GM23338 (cell line): ENCODE measurements around the gene ZSCAN32. TPM values are rescaled to one million over a fixed set of nuclear protein-coding genes. Genes with fewer than 3 reads are reported as not detected.

Source experiments
- ATAC-seq: fragments of 200-7000 bp; cut with Tn5 transposase; 3 replicates; pipeline ENCODE4 v1.9.1; 2020
- DNase-seq: peaks from one replicate; pipeline ENCODE4 v3.0.0-alpha.2; 2015; ENCODE audit warnings: low spot score
- H2AFZ ChIP-seq: fragments of 200-600 bp; sonication (generic); 2 replicates; pipeline ENCODE4 v1.8.0; 2016; ENCODE audit warnings: antibody characterized with exemption, mild to moderate bottlenecking, moderate library complexity
- H3F3A ChIP-seq: fragments of 200-600 bp; sonication (generic); replicated peaks from 2 replicates; pipeline ENCODE4 v1.8.0; 2017; ENCODE audit warnings: antibody characterized with exemption, mixed run types, low read depth
- H3K27ac ChIP-seq: fragments of 200-600 bp; sonication (generic); 2 replicates; pipeline ENCODE4 v1.6.1; 2016; ENCODE audit warnings: low read depth
- H3K27me3 ChIP-seq: fragments of 200-600 bp; sonication (generic); 2 replicates; pipeline ENCODE4 v1.8.0; 2016; ENCODE audit warnings: mild to moderate bottlenecking, mixed run types, moderate library complexity; ENCODE audit not compliant: insufficient read depth
- H3K36me3 ChIP-seq: fragments of 200-600 bp; sonication (generic); 2 replicates; pipeline ENCODE4 v1.8.0; 2016; ENCODE audit warnings: mild to moderate bottlenecking; ENCODE audit not compliant: insufficient read depth
- H3K4me1 ChIP-seq: fragments of 200-600 bp; sonication (generic); 2 replicates; pipeline ENCODE4 v1.8.0; 2016; ENCODE audit warnings: mild to moderate bottlenecking, moderate library complexity; ENCODE audit not compliant: insufficient read depth
- H3K4me2 ChIP-seq: fragments of 200-600 bp; sonication (generic); 2 replicates; pipeline ENCODE4 v1.7.1; 2017; ENCODE audit warnings: mixed run types
- H3K4me3 ChIP-seq: fragments of 200-600 bp; sonication (generic); 2 replicates; pipeline ENCODE4 v1.6.1; 2016; ENCODE audit warnings: mixed run types
- H3K79me2 ChIP-seq: fragments of 200-600 bp; sonication (generic); replicated peaks from 2 replicates; pipeline ENCODE4 v1.8.0; 2017; ENCODE audit warnings: mild to moderate bottlenecking; ENCODE audit not compliant: insufficient read depth
- H3K9me2 ChIP-seq: fragments of 200-600 bp; sonication (generic); 2 replicates; pipeline ENCODE4 v1.8.0; 2017; ENCODE audit not compliant: insufficient read depth
- H4K20me1 ChIP-seq: fragments of 200-600 bp; sonication (generic); replicated peaks from 2 replicates; pipeline ENCODE4 v1.8.0; 2017; ENCODE audit warnings: mild to moderate bottlenecking; ENCODE audit not compliant: insufficient read depth
- H3K27ac Mint-ChIP-seq: 2 replicates; pipeline ENCODE4 v1.8.0; 2020; ENCODE audit warnings: inconsistent platforms, mild to moderate bottlenecking, moderate library complexity, mixed read lengths
- H3K27me3 Mint-ChIP-seq: 3 replicates; pipeline ENCODE4 v1.8.0; 2022; ENCODE audit warnings: low read depth, mild to moderate bottlenecking, moderate library complexity, mixed read lengths, inconsistent platforms; ENCODE audit not compliant: insufficient read depth, poor library complexity
- H3K36me3 Mint-ChIP-seq: 3 replicates; pipeline ENCODE4 v1.8.0; 2021; ENCODE audit warnings: low read depth, mild to moderate bottlenecking, inconsistent platforms, moderate library complexity, mixed read lengths
- H3K4me1 Mint-ChIP-seq: 3 replicates; pipeline ENCODE4 v1.8.0; 2020; ENCODE audit warnings: mild to moderate bottlenecking, inconsistent platforms, mixed read lengths
- H3K4me3 Mint-ChIP-seq: 3 replicates; pipeline ENCODE4 v1.8.0; 2021; ENCODE audit warnings: moderate library complexity, mild to moderate bottlenecking, inconsistent platforms, mixed read lengths
- H3K9me3 Mint-ChIP-seq: 3 replicates; pipeline ENCODE4 v1.8.0; 2020; ENCODE audit warnings: moderate library complexity, mild to moderate bottlenecking, inconsistent platforms, mixed read lengths
- CREB1 ChIP-seq: fragments of 250-450 bp; sonication (Bioruptor Pico); IDR thresholded peaks from 2 replicates; pipeline ENCODE4 v1.5.0; 2020; ENCODE audit warnings: low read depth, mild to moderate bottlenecking, moderate library complexity
- CTCF ChIP-seq, 2 experiments: fragments of 200-600 bp in 1 of 2; sonication (generic) in 1 of 2; conservative IDR thresholded peaks; 2 replicates each; pipeline versions ENCODE4 v1.5.1 to v1.6.1; 2016 to 2017; ENCODE audit warnings: antibody characterized with exemption in 2 of 2, low read depth in 2 of 2, mild to moderate bottlenecking in 2 of 2, moderate library complexity in 1 of 2
- EZH2 ChIP-seq: fragments of 200-600 bp; sonication (generic); IDR thresholded peaks from one replicate; pipeline ENCODE4 v1.8.0; 2017; ENCODE audit warnings: antibody characterized with exemption, mild to moderate bottlenecking, low read depth; ENCODE audit not compliant: unreplicated experiment
- EZH2phosphoT487 ChIP-seq: fragments of 200-600 bp; sonication (generic); IDR thresholded peaks from one replicate; pipeline ENCODE4 v1.8.1; 2018; ENCODE audit warnings: antibody characterized with exemption; ENCODE audit not compliant: unreplicated experiment
- POLR2AphosphoS5 ChIP-seq: IDR thresholded peaks from 2 replicates; pipeline ENCODE4 v1.6.1; 2016; ENCODE audit warnings: antibody characterized with exemption, low read depth
- ZNF114 ChIP-seq: fragments of 250-450 bp; sonication (Bioruptor Pico); IDR thresholded peaks from 2 replicates; pipeline ENCODE4 v1.5.0; 2020; ENCODE audit warnings: mild to moderate bottlenecking, moderate library complexity
- ZNF331 ChIP-seq: fragments of 250-450 bp; sonication (Bioruptor Pico); IDR thresholded peaks from 2 replicates; pipeline ENCODE4 v1.5.0; 2020; ENCODE audit warnings: low read depth, mild to moderate bottlenecking, moderate library complexity
- polyA plus RNA-seq: library from polyadenylated mRNA; unstranded; fragments of >200 nt; fragmentation: Nextera tagmentation; extraction: Ambion mirVana; gene quantifications from 2 replicates; pipeline ENCODE4 v1.2.1, GENCODE V29; 2016
- total RNA-seq: library from RNA; depleted of rRNA; stranded (reverse); fragments of >200 nt; shearing (Covaris generic); gene quantifications from 2 replicates; pipeline ENCODE4 v1.2.3, GENCODE V29; 2014
- TF ChIP-seq, protein P1 (sequence below): IDR thresholded peaks from one replicate; pipeline ENCODE4 v1.6.1; 2018; ENCODE audit warnings: antibody characterized with exemption; ENCODE audit not compliant: unreplicated experiment

Gene ZSCAN32
- total and polyA plus RNA-seq, 2 experiments from 2014 or later, result 11.7 to 19.2 TPM

DNA sequence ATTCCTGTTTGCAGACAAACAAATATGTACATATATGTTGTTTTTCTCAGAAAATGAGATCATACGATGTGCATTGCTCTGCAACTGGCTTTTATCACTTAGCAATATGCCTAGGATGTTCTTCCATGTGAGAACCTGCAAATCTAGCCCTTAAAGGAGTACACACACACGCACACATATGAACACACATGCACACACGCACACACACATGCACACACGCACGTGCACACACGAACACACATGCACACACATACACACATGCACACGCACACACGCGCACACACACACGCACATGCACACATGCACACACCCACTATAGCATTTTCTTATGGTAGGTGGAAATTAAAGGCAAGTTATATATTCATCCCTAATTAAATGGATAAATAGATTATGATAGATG lies 53.2 kb downstream of the ZSCAN32 start (continued):
- TF ChIP-seq, protein P1, sequence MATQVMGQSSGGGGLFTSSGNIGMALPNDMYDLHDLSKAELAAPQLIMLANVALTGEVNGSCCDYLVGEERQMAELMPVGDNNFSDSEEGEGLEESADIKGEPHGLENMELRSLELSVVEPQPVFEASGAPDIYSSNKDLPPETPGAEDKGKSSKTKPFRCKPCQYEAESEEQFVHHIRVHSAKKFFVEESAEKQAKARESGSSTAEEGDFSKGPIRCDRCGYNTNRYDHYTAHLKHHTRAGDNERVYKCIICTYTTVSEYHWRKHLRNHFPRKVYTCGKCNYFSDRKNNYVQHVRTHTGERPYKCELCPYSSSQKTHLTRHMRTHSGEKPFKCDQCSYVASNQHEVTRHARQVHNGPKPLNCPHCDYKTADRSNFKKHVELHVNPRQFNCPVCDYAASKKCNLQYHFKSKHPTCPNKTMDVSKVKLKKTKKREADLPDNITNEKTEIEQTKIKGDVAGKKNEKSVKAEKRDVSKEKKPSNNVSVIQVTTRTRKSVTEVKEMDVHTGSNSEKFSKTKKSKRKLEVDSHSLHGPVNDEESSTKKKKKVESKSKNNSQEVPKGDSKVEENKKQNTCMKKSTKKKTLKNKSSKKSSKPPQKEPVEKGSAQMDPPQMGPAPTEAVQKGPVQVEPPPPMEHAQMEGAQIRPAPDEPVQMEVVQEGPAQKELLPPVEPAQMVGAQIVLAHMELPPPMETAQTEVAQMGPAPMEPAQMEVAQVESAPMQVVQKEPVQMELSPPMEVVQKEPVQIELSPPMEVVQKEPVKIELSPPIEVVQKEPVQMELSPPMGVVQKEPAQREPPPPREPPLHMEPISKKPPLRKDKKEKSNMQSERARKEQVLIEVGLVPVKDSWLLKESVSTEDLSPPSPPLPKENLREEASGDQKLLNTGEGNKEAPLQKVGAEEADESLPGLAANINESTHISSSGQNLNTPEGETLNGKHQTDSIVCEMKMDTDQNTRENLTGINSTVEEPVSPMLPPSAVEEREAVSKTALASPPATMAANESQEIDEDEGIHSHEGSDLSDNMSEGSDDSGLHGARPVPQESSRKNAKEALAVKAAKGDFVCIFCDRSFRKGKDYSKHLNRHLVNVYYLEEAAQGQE, result no peak
- TF ChIP-seq EZH2phosphoT487 (no peak), EZH2 (no peak), CTCF (conservative IDR thresholded peaks at IDR 0.05; ENCODE audit: low read depth in 2 of 2) (no peak)

GRCh38 chr16:3346041-3346440 lies 54.8 kb downstream of the ZSCAN32 start:
- H3K4me3 Mint-ChIP-seq, result no peak overlapping the region
- H3K36me3 Mint-ChIP-seq, result peaks cover 8% of the 10 kb centered on the region; the same call in 2 of the 3 replicates
- H4K20me1 ChIP-seq, result no peaks in the 10 kb centered on the region
- TF ChIP-seq ZNF114 (CRISPR knock-in tag) (no peak), ZNF331 (CRISPR knock-in tag) (no peak), EZH2 (no peak), POLR2AphosphoS5 (no peak), CREB1 (CRISPR knock-in tag) (no peak), CTCF (conservative IDR thresholded peaks at IDR 0.05; ENCODE audit: low read depth in 2 of 2) (no peak)
- TF ChIP-seq, protein P1, result no peak

More at GRCh38 chr16:3346041-3346440, 54.8 kb downstream of the ZSCAN32 start:
- H3F3A ChIP-seq, result no peaks in the 10 kb centered on the region
- no peaks in the 10 kb centered on the region for H3K4me1 ChIP-seq
- peaks cover 2% of the 10 kb centered on the region for H3K27me3 Mint-ChIP-seq
- H3K79me2 ChIP-seq, result no peaks in the 10 kb centered on the region
- no peaks in the 10 kb centered on the region for H3K4me1 Mint-ChIP-seq
- H3K27ac ChIP-seq, result no peak overlapping the region
- no peak for ATAC-seq
- peaks cover 78% of the 10 kb centered on the region for H3K9me3 Mint-ChIP-seq
- no peak overlapping the region for H3K27ac Mint-ChIP-seq
- H3K4me3 ChIP-seq, result no peak overlapping the region
- H3K9me2 ChIP-seq, result no peaks in the 10 kb centered on the region
- H3K27me3 ChIP-seq, result no peaks in the 10 kb centered on the region
- DNase-seq, result no peak
- H3K4me2 ChIP-seq, result no peak overlapping the region
- H3K36me3 ChIP-seq, result no peaks in the 10 kb centered on the region
- H2AFZ ChIP-seq, result no peak overlapping the region
